HG03175 (cell line): Measurements from ENCODE around the gene EPS8L1.
"Not testable (repeated sequence)": the region's sequence is repeated elsewhere in the genome, so short reads cannot be mapped to it uniquely, and the experiment has no call there.

ENCODE experiments used
- ATAC-seq: cut with Tn5 transposase; IDR thresholded peaks from one replicate; pipeline ENCODE4 v1.9.1; 2021; ENCODE audit warnings: mild to moderate bottlenecking, moderate library complexity; ENCODE audit not compliant: unreplicated experiment

Gene EPS8L1

DNA sequence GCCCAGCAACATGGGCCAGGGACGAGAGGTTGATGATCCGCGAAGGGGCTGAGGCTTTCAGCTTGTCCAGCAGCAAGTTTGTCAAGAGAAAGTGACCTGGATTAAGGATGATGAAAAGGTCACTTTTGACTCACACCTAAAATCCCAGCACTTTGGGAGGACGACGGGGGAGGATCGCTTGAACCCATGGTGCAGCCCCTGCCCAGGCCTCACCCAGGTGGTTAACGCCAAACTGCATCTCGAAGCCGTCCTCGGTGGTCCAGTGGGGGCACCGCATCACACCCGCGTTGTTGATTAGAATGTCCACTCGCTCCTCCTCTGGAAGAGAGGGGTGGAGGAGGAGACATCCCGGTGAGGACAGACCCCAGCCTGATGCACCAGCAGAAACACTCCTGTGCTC, 27.2 kb upstream of the EPS8L1 start:
- ATAC-seq: no peak

DNA sequence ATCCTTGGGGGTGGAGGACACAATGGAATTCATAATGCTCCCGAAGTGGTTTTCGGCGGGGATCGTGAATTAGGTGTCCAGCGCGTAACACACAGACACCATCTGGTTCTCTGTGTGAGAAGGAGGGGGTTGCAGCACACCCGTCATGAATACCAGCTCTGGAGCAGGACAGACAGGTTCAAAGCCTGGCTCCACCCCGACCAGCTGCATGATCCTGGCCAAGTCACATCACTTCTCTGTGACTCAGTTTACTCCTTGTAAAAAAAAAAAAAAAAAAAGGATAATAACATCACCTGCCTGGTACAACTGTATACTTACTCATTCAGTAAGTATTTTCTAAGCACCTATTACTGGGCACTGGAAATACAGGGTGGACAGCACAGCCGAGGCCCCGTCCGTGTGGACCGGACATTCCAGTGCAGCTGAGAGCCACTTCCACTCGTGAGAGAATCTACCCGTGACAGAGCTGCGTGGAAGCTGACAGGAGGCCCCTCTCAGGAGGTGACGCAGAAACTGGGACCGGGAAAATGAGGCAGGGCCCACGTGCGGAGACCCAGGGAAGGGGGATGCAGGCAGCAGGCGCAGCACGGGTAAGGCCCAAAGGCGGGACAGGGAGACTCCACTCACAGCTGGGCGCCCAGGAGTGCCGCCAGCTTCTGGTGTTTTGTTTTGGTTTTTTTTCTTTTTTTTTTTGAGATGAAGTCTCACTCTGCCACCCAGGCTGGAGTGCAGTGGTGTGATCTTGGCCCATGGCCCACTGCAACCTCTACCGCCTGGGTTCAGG, 24.7 kb upstream of the EPS8L1 start:
- ATAC-seq: no peak

DNA sequence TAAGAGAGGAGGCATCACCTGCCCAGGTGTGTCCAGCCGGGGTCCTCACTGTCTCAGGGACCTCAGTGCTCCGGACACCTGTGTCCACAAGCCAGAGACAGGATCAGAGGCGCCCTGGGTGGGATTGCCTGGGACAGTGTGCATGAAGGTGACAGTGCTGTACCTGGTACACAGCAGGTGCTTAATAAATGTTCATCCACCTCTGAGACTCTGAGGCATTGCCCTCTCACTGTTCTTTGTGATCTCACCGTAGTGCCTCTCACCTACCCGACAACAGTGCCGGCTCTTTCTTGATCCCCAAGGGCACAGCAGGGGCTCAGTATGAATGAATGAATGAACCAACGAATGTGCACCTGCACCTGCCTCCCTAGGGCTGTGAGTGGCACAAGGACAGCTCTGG, 21.9 kb upstream of the EPS8L1 start:
- ATAC-seq: no peak

DNA sequence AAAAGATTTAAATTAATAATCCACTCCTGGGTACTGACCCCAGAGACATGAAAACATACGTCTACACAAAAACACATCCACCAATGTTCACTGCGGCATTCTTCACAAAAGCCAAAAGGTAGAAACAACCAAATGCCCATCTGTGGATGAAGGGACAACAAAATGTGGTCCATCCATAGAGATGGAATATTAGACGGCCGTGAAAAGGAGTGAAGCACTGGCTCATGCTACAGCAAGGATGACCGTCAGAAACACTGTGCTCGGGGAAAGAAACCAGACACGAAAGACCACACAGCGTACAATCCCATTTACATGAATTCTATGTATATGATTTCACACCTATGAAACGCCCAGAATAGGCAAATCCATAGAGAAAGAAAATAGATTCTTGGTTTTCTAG, 18.8 kb upstream of the EPS8L1 start:
- ATAC-seq: no peak

DNA sequence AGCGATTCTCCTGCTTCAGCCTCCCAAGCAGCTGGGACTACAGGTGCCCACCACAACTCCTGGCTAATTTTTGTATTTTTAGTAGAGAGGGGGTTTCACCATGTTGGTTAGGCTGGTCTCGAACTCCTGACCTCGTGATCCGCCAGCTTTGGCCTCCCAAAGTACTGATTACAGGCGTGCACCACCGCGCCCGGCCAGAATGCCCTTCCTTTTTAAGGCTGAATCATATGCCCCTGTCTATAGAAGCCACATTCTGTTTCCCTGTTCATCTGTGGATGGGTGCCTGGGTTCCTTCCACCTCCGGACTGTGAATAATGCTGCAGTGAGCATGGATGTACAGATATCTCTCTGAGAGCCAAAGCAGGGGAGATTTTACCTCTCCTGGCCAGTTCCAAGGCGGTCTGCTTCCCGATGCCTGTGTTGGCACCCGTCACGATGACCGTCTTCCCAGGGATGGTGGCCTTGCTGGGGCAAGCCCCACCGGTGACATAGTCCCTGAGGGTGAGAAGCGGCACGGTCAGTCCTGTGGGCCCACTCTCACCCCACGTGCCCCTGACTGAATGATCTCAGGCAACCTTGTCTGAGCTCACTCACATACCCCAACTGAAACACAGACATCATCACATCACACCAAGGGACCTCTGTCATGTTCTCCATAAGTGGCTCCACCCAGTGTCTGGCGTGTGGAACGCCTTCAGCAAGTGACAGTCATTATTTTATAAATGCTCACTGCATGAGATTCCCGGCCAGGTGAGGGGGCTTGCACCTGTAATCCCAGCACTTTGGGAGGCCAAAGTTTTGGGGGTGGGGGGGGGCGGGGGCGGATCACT, 16.7 kb upstream of the EPS8L1 start:
- ATAC-seq: no peak

DNA sequence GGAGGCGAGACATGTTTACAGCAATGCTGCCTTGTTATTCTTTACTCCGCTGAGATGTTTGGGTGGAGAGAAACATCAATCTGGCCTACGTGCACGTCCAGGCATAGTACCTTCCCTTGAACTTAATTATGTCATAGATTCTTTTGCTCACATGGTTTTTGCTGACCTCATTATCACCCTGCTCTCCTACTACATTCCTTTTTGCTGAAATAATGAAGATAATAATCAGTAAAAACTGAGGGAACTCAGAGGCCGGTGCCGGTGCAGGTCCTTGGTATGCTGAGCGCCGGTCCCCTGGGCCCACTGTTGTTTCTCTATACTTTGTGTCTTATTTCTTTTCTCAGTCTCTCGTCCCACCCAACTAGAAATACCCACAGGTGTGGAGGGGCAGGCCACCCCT, 15.4 kb upstream of the EPS8L1 start:
- not testable (repeated sequence) for ATAC-seq

DNA sequence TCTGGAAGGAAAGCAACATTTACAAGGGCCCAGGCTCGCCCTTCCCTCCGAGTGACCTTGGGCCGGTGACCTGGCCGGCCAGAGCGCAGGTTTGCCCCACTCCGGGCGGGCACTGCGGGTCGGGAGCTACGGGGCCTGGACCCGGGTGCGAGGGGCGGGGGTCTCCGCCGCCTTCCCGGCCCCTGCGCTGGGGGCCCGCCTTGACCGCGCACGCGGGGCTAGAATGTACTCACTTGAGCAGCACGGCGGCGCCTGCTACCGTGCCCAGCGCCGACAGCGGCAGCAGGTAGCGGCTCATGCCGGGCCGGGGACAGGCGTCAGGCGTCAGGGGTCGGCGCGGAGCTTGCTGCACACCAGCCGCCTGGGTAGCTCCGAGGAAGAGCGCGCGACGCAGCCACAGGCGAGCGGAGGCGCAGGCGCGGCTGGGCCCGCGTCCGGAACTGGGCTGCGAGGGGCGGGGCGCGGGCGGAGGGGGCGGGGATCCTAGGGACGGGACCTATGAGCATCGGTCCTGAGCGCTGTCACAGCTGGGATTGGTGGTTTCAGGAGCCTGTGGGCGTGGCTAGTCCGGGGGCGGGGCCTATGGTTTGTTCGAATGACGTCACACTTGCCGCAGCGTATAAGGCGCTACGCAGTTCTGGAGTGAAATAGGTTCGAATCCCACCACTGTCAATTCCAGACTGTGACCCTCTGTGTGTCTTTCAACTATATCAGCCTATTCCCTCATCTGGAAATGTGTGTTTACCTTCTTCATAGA, 12.8 kb upstream of the EPS8L1 start, which contains the start of gene RDH13:
Gene RDH13 (minus strand): TSS at position 414 of the 757 bp plus-strand sequence. CDS start 116 bp downstream, at position 298.
- peak; percentile 93 for ATAC-seq

DNA sequence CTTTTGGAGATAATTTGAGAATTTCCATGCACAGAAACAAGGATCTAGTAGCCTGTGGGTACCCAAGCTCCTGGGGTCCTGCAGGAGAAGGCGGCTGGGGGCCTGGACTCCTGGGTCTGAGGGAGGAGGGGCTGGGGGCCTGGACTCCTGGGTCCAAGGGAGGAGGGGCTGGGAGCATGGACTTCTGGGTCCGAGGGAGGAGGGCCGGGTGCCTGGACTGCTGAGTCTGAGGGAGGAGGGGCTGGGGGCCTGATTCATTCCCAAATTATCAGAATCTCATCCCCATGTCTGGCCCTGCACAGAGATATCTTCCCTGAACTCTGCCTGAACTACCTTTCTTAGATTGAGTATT, 12.2 kb upstream of the EPS8L1 start:
- no peak for ATAC-seq

DNA sequence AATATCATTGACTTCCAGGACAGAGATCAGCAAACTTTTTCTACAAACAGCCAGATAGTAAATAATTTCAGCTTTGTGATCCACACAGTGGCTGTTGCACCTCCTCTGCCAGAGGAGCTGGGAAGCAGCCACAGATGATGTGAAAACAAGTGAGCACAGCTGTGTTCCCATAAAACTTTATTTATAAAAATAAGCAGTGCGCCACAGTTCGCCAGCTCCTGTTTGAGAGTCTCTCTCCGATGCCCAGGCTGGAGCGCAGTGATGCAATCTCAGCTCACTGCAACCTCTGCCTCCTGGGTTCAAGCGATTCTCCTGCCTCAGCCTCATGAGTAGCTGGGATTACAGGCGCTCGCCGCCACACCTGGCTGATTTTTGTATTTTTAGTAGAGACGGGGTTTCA, 10.2 kb upstream of the EPS8L1 start:
- ATAC-seq: not testable (repeated sequence)

DNA sequence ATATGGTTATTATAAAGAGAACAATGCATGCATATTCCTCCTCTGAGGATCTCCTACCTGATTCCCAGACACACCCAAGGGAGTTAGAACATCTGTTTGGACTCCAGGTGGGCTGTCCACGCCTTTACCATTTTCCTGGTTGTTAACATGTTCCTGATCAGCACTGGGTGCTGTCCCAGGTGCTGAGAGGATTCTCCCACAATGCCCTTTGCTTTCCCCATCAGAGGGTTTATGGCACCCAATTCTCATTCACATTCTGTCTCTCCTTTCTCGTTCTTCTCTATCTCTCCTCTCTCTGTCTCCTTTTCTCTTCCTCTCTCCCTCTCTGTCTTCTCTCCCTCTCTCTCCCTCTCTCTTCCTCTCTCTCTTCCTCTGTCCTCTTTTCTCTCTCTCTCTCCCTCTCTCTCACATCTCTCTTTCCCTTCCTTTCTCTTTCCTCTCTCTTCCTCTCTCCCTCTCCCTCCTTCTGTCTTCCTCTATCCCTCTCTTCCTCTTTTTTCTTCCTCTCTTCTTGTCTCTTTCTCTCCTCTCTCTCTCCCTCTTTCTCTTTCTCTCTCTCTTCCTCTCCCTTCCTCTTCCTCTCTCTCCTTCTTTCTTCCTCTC, 9.5 kb upstream of the EPS8L1 start:
- ATAC-seq: no peak

DNA sequence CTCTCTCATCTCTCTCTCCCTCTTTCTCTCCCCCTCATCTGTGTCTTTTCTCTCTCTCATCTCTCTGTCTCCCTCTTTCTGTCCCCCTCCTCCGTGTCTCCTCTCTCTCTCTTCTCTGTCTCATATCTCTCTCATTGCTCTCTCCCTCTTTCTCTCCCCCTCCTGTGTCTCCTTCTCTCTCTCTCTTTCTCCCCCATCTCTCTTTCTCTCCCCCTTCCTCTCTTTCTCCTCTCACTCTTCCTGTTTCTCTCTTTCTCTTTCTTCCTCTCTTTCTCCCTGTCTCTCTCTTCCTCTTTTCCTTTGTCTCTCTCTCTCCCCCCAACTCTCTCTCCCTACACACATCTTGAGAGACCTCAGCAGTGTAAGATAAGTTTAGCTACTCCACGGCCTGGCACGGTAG, 7.8 kb upstream of the EPS8L1 start:
- ATAC-seq: no peak

DNA sequence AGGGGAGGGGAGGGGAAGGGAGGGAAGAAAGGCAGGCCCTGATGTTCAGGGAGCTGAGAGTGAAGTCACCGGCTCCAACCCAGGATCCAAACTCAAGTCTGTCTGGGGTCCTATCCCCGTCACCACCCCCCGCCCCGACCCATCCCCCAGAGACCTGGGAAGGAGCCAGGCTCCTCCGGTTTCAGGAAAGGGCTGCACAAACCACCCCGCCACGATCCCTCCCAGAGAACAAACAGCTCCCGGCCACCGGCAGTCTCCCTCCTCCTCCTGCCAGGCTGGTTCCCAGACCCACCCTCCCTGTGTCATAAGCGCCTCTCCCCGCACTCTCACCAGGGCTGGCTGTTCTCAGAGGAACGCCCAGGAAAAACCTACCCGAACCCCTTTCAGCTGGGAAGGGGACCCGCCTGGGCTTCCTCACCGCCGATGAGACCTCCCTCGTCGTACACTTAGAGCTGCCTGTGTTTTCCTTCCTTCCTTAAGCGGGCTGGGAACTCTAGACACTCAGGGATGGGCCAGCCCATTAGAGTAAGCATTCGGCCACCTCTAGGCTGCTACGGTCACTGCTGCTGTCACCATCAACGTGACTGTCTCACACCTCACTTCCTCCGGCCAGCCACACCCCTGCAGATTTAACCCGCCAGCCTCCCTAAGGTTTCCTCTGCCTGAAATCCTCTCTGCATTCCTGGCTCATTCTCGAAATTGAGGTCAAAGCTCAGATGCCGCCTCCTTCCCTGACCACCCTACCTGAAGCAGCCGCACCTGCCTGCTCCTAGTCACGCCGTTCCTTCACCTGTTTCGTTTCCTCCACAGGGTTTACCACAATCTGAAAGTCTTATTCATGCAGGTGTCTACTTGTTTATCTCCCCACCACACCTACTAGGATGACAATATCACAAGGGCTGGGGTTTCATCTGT, 6.5 kb upstream of the EPS8L1 start:
- ATAC-seq: peak; percentile 67

DNA sequence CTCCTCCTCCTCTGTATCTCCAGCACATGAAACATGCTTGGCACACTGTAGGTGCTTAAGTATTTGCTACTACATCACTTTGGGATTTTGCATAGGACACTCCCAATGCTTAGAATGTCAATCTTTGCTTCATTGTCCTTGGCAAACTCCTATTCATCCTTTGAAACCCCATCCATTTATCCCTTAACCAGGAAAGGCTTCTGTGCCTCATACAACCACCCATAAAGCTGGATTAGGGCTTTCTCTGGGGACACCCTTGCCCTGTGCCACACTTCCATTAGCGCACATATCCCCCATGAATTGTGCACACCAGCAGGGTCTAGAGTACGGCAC, 5.8 kb upstream of the EPS8L1 start:
- no peak for ATAC-seq

DNA sequence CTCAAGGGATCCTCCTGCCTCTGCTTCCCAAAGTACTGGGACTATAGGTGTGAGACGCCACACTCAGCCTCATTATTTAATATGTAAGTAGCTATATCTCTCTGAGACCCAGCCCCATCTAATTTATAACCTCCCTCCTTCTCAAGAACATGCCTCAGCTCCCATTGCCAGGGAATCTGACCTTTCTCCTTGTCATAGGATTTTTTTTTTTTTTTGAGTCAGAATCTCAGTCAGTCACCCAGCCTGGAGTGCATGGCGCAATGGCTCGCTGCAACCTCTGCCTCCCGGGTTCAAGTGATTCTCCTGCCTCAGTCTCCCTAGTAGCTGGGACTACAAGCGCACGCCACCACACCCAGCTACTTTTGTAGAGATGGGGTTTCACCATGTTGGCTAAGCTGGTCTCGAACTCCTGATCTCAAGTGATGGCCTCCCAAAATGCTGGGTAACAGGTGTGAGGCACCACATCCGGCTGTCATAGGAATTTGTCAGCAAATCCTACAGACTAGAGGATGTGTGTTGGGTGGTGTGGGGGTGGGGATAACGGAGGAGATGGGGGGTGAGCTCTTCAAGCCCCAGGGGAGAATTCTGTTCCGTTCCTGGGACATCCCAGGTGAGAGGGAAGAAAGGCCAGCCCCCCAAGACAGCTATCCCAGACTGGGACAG, 5.1 kb upstream of the EPS8L1 start:
- no peak for ATAC-seq

DNA sequence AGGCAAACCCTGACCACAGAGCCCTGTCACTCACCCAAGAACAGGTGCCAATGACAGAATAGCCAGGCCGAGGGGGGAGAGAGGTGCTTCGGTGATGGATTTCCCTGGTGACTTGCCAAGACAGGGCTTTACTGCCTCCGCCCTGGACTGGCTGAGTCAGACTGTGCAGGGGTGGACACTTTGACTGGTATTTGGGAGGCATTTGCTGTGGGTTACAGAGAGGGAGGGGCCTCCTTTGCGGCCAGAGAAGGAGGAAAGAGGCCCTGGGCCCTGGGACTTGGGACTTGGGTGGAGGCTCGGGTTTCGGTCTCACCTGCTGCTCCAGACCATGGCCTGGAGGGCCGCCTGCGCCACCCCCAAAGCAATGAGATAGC, 4.6 kb upstream of the EPS8L1 start:
- ATAC-seq: no peak

DNA sequence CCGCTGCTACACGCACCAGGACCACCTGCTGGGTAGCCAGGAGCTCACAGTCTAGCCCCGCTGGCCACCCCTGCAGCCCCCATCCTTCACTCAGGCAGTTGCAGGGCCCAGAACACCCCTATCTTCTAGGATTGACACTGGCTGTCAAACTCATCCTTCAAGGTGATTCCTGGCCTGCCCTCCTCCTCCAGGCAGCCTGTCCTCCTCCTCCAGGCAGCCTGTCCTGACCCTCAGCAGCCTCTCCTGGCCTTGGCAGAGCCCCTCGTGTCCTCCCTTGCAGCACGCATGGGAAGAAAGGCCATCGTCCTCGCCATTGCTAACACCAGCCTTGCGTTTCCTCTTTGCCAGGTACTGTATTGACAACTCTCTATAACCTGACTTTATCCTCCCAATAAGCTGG, 3.8 kb upstream of the EPS8L1 start:
- ATAC-seq: no peak

DNA sequence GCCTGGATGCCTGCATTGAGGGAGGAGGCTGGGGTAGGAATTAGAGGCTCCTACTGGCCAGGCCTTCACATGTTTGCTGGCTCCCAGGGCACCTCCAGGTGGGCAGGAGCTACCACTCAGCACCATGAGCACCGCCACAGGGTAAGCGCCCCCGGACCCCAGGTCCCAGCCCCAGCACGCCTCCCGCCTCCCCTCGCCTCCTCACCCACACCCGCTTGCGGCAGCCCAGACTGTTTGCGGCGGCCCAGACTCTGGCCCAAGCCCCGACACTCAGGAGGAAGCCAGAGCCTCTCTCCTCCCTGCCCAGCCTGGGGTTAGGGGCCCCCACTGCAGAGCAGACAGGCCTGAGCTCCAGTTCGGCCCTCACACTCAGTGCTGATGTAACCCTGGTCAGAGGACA, 652 bp downstream of the EPS8L1 start:
- no peak for ATAC-seq

DNA sequence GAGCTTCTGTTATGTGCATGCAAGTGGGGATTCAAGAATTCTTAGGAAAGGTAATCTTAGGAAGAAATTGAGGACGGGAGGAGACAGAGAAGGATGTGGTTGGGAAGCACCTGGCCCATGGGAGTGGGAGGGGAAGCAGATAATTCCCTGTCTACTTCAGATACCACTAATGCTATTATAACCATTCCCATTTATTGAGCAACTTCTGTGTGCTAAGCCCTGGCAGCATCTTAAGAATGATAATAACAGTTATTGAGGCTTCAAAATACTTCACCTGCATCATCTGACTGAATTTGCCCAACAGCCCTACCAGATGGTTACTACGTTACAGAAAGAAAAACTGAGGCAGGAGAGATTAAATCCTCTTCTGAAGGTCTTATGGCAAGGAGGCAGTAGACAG, 1.4 kb downstream of the EPS8L1 start:
- ATAC-seq: no peak

DNA sequence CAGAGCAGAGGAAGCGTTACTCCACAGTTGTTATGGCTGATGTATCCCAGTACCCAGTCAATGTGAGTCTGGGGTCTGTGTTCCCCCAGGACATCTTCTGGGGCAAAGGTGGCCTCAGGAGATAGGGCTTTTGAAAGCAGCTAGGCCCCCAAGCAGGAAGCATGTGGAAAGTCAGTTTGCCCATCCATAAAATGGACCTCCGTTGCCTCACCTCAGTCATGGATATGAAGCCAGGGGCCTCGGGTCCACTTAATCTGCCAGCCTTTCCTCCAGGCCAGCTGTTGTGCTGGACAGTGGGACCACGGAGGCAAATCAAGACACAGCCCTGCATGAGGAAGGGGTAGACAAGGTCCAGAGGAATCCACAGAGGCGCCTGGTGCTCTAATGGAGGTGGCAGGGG, 3.3 kb downstream of the EPS8L1 start:
- no peak for ATAC-seq
